Fibroblast of skin of right biceps (primary cell): ENCODE data around the gene SAA2.
"Not testable (repeated sequence)": the region's sequence is repeated elsewhere in the genome, so short reads cannot be mapped to it uniquely, and the experiment has no call there.

Experiments
- DNase-seq: peaks from one replicate; pipeline ENCODE4 v3.0.0-alpha.2; 2013

Gene SAA2

GRCh38 chr11:18248561-18248960 is at the start of gene SAA2:
TSS of gene SAA2 (minus strand) at chr11:18248668. CDS start at chr11:18248011, 657 bp downstream.
- no peak for DNase-seq

GRCh38 chr11:18295316-18295715 is 46.8 kb upstream of the SAA2 start:
- no peak for DNase-seq

GRCh38 chr11:18294862-18295261 is 46.4 kb upstream of the SAA2 start:
- DNase-seq = no peak

- no peak for DNase-seq
Measured at GRCh38 chr11:18288911-18289310, 40.4 kb upstream of the SAA2 start.

- no peak for DNase-seq
Measured at GRCh38 chr11:18285841-18286240, 37.4 kb upstream of the SAA2 start.

- no peak for DNase-seq
Measured at GRCh38 chr11:18282626-18283025, 34.2 kb upstream of the SAA2 start.

- no peak for DNase-seq
Measured at GRCh38 chr11:18280438-18281045, 32.1 kb upstream of the SAA2 start.

- DNase-seq = no peak
Measured at GRCh38 chr11:18277565-18278271, 29.2 kb upstream of the SAA2 start.

- no peak for DNase-seq
Measured at GRCh38 chr11:18271206-18271605, 22.7 kb upstream of the SAA2 start.

GRCh38 chr11:18270102-18270501 is 21.6 kb upstream of the SAA2 start:
- DNase-seq = no peak

GRCh38 chr11:18269252-18269651 is 20.8 kb upstream of the SAA2 start:
- not testable (repeated sequence) for DNase-seq

- DNase-seq = not testable (repeated sequence)
Measured at GRCh38 chr11:18267335-18268133, 19.1 kb upstream of the SAA2 start.

- no peak for DNase-seq
Measured at GRCh38 chr11:18265949-18266348, 17.5 kb upstream of the SAA2 start, which contains the start of gene SAA1. TSS of gene SAA1 (plus strand) at chr11:18266264. CDS start at chr11:18266888, 624 bp downstream.

- DNase-seq = no peak
Measured at GRCh38 chr11:18264677-18265555, 16.4 kb upstream of the SAA2 start.

GRCh38 chr11:18264035-18264434 is 15.6 kb upstream of the SAA2 start:
- no peak for DNase-seq

- peak; percentile 42 for DNase-seq
Measured at GRCh38 chr11:18262681-18263350, 14.3 kb upstream of the SAA2 start.

GRCh38 chr11:18261721-18262120 is 13.3 kb upstream of the SAA2 start:
- no peak for DNase-seq

- DNase-seq = no peak
Measured at GRCh38 chr11:18259259-18259658, 10.8 kb upstream of the SAA2 start.

GRCh38 chr11:18254781-18255361 is 6.4 kb upstream of the SAA2 start:
- DNase-seq = no peak

- no peak for DNase-seq
Measured at GRCh38 chr11:18253778-18254338, 5.4 kb upstream of the SAA2 start.

GRCh38 chr11:18253233-18253632 is 4.8 kb upstream of the SAA2 start:
- no peak for DNase-seq
